A673 (cell line): ENCODE data around the gene FAM89A.

Experiments
- CTCF ChIP-seq: fragments of 300-800, 200-600 bp; sonication (generic); conservative IDR thresholded peaks from 2 replicates; pipeline ENCODE4 v1.5.1; 2017; ENCODE audit warnings: low read depth, mild to moderate bottlenecking, antibody characterized with exemption, low read length, moderate library complexity, mixed read lengths
- EZH2 ChIP-seq: fragments of 200-600 bp; sonication (generic); IDR thresholded peaks from 2 replicates; pipeline ENCODE4 v1.6.1; 2017; ENCODE audit warnings: borderline replicate concordance, low read depth, mild to moderate bottlenecking, mixed read lengths, antibody characterized with exemption, low read length; ENCODE audit not compliant: poor library complexity, severe bottlenecking

- TF ChIP-seq CTCF (no peak), EZH2 (no peak)
These were observed 23.8 kb downstream of the FAM89A start for GRCh38 chr1:231016234-231016633.
